Measurements from ENCODE around the gene TM4SF1.

The TM4SF1 gene

GRCh38 chr3:149377408-149378364, at the start of gene TM4SF1:
Gene TM4SF1, minus strand, starts transcription at chr3:149377649. Its CDS starts 102 bp downstream, at chr3:149377547.
- no peak for DNase-seq

- DNase-seq = no peak
Measured at GRCh38 chr3:149426325-149426724, 48.9 kb upstream of the TM4SF1 start.

- no peak for DNase-seq
Measured at GRCh38 chr3:149424918-149425317, 47.5 kb upstream of the TM4SF1 start.

- DNase-seq = no peak
Measured at GRCh38 chr3:149421764-149422163, 44.3 kb upstream of the TM4SF1 start.

- no peak for DNase-seq
Measured at GRCh38 chr3:149419816-149420215, 42.4 kb upstream of the TM4SF1 start.

- no peak for DNase-seq
Measured at GRCh38 chr3:149417727-149418126, 40.3 kb upstream of the TM4SF1 start.

GRCh38 chr3:149417174-149417573, 39.7 kb upstream of the TM4SF1 start:
- DNase-seq = no peak

GRCh38 chr3:149415484-149415883, 38.0 kb upstream of the TM4SF1 start:
- no peak for DNase-seq

- no peak for DNase-seq
Measured at GRCh38 chr3:149414557-149415231, 37.2 kb upstream of the TM4SF1 start.

- DNase-seq = no peak
Measured at GRCh38 chr3:149411583-149411982, 34.1 kb upstream of the TM4SF1 start.

- DNase-seq = no peak
Measured at GRCh38 chr3:149409351-149409750, 31.9 kb upstream of the TM4SF1 start.

- no peak for DNase-seq
Measured at GRCh38 chr3:149407898-149408297, 30.4 kb upstream of the TM4SF1 start.

- no peak for DNase-seq
Measured at GRCh38 chr3:149406244-149406752, 28.8 kb upstream of the TM4SF1 start.

- DNase-seq = no peak
Measured at GRCh38 chr3:149403443-149403842, 26.0 kb upstream of the TM4SF1 start.

- no peak for DNase-seq
Measured at GRCh38 chr3:149402481-149402880, 25.0 kb upstream of the TM4SF1 start.

- DNase-seq = no peak
Measured at GRCh38 chr3:149401926-149402310, 24.5 kb upstream of the TM4SF1 start.

GRCh38 chr3:149401212-149401925, 23.9 kb upstream of the TM4SF1 start:
- DNase-seq = no peak

- DNase-seq = no peak
Measured at GRCh38 chr3:149400645-149401044, 23.2 kb upstream of the TM4SF1 start.

GRCh38 chr3:149398296-149398695, 20.8 kb upstream of the TM4SF1 start:
- no peak for DNase-seq

- DNase-seq = no peak
Measured at GRCh38 chr3:149397528-149397927, 20.1 kb upstream of the TM4SF1 start.

- DNase-seq = no peak
Measured at GRCh38 chr3:149396476-149396875, 19.0 kb upstream of the TM4SF1 start.

GRCh38 chr3:149395107-149396089, 17.9 kb upstream of the TM4SF1 start:
- no peak for DNase-seq
